HG02571 (cell line): ENCODE measurements around the gene FHL3.
A peak's percentile ranks its signal among the peaks of the same experiment; 100 is the strongest.

Source experiments
- ATAC-seq: cut with Tn5 transposase; IDR thresholded peaks from one replicate; pipeline ENCODE4 v1.9.1; 2021; ENCODE audit warnings: mild to moderate bottlenecking, moderate library complexity; ENCODE audit not compliant: unreplicated experiment

The FHL3 gene

GRCh38 chr1:38005195-38006007 is at the start of gene FHL3:
TSS of gene FHL3 (minus strand) at chr1:38005514. CDS start at chr1:37999412, 6,102 bp downstream.
- ATAC-seq: no peak

DNA sequence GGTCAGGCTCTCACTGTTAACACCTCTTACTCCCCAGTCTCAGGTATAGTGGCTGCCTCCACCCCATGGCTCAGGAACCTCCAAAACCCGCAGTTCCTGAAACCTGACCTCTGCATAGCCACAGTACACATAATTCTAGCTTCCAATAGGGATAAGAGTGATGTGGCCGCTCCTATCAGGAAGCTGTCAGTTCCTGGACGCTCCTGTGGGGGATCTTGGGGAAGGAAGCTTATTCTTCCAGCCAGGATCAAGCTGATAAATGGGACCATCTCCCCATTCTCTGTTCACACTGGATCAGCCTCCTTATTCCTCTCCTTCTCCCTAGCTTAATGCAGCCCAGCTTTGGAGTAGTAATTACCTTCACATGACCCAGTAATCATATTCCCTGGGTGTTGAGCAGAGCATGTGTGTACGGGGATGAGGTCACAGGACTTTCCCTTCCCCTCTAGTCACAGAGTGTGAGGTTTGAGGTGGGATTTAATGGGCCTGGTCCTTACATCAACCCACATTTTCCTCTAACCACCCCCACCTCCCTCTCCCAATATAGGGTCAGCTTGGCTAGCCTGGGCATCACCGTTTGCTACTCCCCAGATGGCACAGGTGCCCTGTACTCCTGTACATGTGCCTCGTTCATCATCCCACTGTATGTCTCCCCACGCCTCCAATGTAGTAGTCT is 48.2 kb upstream of the FHL3 start:
- ATAC-seq: no peak

DNA sequence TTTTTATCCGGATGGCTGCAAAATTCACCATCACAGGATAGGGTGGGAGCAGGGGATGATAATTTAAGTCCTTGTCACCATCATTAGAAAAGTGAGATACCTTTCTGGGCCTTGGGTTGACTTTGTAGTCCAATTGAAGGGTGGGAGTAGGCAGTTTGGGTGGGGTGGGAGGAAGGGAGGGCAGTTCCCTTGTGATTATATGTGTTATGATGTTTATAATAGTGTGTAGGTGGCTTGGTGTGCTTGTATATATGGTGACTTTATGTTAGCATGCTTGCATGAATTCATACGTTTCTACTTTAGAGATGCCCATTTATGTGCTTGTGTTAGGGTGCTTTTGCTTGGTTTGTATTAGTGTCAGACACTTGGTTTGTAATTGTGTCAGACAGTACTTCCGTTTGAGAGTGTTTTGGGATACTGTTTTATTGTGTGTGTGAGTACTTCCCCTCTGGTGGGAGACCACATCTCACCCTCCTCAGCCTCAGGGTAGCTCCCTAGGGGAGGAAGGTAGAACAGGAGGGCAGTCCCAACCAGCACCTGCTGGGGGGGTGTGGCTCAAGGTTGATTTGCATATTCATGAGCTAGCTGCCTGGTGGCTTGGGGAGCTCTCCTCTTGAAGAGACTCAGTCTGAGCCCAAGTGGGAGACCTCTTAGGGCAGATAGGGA is 47.6 kb upstream of the FHL3 start:
- ATAC-seq: no peak

GRCh38 chr1:38051079-38051543 is 45.8 kb upstream of the FHL3 start:
- ATAC-seq: no peak

DNA sequence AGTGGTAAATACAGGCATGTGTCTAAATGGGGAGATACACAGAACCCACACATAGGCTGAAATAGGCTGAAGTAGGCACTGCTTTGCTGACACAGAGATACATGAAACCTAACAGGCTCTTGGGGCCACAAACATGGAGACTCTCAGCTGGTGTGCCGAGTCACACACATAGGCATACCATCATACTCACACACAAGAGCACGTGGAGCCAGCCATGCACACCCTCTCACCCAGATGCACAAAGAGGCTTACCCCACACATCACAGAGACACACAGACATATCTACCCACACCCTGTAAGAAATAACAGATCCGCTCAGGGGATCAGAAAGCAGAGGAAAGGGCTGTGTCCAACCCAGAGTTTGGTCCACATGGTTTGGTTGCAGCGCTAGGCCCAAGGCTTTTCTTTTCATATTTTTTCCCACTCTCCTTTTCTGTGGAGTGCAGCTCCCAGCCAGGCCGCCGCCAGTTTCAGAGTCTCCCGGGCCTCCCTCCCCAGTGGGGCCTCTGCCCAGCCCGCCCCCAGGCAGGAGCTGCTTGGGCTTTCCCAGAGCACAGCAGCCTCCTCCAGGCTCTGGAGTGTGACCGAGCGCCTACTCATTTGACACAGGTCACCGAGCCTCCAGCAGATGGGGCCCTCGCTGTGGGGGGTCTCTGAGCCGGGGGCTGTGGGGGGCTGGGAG is 45.2 kb upstream of the FHL3 start:
- no peak for ATAC-seq

DNA sequence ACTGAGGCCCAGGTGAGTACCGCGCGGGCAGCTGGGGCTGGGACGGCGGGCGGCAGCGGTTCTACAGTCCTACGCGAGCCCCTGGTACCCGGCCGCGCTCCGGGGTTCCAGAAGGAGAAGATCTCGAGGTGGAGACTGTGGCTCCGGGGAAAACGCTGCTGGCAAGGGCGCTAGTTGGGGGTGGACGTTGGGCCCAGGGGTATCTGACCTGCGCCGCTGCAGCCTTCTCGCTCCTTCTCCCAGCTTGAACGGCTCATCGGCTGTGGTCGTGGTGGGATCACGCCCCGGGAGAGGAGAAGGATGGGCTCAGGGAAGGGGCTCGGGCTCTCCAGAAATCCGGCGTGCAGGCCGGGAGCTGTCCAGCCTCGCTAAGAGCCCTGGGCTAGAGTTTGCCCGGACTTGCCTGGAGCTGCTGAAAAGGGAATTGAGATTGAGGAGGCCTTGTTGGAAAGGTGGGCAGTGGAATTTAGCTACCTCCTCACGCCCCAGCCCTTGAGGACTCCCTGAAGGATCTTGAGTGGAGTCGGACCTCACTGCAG is 42.4 kb upstream of the FHL3 start:
- no peak for ATAC-seq

GRCh38 chr1:38046884-38047602 is 41.7 kb upstream of the FHL3 start:
- peak; percentile 63 for ATAC-seq

DNA sequence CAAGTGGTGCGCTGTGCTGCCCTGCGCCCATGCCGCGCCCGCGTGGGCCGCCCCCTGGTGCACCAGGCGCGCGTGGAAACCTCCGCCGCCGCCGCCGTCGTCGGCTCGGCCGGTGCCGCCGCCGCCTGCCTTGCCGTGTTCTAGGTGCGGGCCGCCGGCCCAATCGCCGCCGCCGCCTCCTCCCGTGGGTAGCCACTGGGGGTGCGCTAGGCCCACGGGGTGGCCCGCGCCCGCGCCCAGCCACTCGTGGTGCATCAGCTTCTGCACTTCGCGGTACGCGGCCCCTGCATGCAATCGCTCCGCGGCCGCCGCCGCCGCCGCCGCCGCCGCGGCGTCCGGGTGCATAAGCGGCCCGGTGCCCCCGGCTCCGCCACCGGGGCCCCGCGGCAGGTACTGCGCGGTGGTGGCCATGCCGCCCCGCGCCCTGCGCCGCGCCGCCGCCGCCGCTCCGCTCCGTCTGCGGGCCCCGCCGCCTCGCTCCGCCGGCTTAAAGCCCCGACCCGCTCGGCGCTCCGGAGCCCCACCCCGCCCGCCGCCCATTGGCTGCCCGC is 41.1 kb upstream of the FHL3 start, which contains the start of gene POU3F1:
Gene POU3F1, minus strand, starts transcription at position 461 of the 551 bp plus-strand sequence. Its CDS starts 50 bp downstream, at position 411.
- ATAC-seq: peak; percentile 11

DNA sequence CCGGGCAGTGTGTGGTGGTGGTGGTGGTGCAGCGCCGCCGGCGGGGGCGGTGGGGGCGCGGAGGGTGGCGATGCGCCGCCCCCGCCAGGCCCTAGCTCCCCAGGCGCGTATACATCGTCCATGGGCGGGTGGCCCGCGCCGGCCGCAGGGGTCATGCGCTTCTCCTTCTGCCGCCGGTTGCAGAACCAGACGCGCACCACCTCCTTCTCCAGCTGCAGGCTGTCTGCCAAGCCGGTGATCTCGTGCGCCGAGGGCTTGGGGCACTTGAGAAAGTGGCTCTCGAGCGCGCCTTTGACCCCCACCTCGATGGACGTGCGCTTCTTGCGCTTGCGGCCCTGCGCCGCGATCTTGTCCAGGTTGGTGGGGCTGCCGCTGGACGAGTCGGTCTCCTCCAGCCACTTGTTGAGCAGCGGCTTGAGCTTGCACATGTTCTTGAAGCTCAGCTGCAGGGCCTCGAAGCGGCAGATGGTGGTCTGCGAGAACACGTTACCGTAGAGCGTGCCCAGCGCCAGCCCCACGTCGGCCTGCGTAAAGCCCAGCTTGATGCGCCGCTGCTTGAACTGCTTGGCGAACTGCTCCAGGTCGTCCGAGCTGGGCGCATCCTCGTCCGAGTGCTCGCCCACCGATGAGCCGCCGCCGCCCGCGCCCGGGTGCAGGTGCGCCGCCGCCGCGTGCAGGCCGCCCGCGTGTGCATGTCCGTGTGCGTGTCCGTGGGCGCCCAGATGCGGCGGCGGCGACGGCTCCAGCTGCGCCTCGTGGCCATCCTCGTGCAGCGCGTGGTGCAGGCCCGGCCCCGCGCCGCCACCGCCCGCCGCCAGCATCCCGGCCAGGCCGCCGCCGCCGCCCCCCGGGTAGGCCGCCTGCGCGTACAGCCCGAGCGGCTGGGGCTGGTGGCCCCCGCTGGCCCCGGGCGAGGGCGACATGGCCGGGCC is 40.4 kb upstream of the FHL3 start:
- ATAC-seq: no peak

- ATAC-seq: no peak
These were observed 39.2 kb upstream of the FHL3 start for GRCh38 chr1:38044221-38045215.

- ATAC-seq: no peak
These were observed 37.9 kb upstream of the FHL3 start for GRCh38 chr1:38043036-38043747.

DNA sequence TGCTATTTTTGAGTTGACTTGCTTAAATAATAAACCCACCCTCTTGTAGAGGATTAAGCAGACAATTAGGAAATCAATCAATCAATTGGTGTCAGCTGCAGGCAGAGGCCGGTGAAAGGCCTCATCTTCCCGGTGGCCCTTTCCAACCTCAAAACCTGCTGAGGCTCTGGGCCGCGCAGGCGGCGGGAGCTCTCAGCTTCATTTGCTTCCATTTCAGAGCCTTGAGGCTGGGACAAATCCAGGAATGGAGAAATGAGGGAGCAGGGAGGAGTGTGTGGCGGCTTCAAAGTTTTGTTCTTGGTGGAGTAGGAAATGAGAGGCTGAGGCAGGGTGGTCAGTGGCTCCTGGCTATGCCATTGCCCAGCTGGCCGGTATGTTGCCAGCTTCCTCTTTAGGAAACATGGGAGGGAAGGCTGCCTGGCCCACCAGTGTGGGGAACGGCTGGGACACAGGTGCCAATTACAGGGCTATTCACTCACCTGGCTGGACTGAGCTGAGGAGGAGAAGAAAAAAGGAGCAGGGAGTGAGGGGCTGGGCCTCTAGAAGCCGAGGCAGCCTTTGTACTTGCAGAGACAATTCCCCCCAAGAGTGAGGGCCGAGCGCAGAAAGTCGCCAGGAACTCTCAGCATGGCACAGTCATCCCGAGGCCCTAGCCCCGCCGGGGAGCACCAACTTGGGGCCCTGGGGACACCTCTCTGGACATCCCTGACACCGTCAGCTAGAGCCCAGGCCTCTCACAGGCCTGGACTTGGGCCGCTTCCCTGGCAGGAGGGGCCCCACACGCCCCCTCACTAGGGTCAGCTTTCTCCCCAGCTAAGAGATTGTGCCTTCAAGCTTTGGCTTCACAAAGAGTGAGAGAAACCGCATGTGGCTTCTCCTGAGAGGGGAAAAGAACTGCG is 36.9 kb upstream of the FHL3 start:
- ATAC-seq: no peak

DNA sequence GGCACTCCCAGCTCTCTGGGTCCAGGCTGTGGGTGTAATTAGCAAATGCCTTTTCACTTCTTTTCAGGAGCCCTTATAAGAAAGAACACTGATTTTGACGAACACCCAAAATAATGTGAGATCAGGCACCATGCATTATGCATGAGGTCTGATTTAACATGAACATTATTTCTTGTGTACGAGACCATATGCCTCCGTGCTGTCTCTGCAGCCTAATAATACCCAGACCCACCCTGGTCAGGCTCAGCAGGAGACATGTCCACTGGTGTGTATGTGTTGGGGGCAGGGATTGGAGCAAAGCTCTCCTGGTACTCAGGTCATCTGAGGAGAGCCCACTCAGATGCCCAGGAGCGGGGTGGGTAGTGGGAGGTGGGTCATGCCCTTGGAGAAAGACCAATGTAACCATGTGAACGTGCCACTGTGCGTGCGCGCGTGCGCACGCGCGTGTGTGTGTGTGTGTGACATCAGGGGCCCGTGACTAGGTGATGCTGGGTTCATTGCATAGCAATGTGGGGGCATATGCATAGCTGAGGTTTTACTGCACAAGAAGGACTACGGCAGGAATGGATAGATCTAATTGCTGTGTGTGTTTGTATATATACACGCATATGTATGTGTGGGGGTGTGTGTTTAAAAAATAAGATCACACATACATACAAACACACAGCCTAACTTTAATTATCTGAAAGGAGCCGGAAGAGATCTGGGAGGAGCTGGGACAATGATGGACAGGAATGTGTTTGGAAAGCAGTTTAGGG is 34.2 kb upstream of the FHL3 start:
- ATAC-seq: no peak

DNA sequence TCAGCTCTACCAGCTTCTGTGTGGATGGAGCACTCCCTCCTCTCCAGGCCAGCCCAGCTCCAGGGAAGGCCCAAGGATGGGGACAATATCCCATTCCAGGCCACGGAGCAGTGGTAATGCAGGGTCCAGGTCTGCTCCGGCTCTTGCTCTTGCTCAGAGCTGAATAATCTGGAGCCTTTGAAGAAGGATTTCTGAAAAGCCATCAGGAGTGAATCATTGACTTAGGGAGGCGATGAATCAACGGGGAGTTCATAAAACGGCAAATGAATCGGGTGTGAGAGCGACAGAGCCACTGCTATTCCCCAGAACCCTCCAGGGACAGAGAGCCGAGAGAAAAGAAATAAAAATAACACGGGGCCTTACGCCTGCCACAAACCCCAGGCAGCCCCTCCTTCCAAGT is 33.5 kb upstream of the FHL3 start:
- ATAC-seq: no peak
